HepG2 (cell line): ENCODE data around the gene HTRA2. TPM values are rescaled to one million over a fixed set of nuclear protein-coding genes. Genes with fewer than 3 reads are reported as not detected.

Experiments
- BATF2 ChIP-seq: sonication (generic); formaldehyde crosslinking; IDR thresholded peaks from 2 replicates; pipeline ENCODE4 v1.8.0; 2022; ENCODE audit warnings: mild to moderate bottlenecking, missing genetic modification reagents, moderate library complexity
- CAMTA2 ChIP-seq: sonication (generic); formaldehyde crosslinking; IDR thresholded peaks from 2 replicates; pipeline ENCODE4 v1.4.0; 2020; ENCODE audit warnings: mild to moderate bottlenecking, missing genetic modification reagents, borderline replicate concordance
- CTCF ChIP-seq: sonication (generic); formaldehyde crosslinking; IDR thresholded peaks from 2 replicates; pipeline ENCODE4 v1.5.0; 2020; ENCODE audit warnings: mild to moderate bottlenecking, missing genetic modification reagents, moderate library complexity
- ELK4 ChIP-seq: sonication (generic); formaldehyde crosslinking; IDR thresholded peaks from 2 replicates; pipeline ENCODE4 v1.9.0; 2021; ENCODE audit warnings: missing genetic modification reagents, borderline replicate concordance
- FOXA1 ChIP-seq, 2 experiments: fragments of 450-650 bp in 1 of 2; sonication (generic) in 1 of 2; formaldehyde crosslinking in 1 of 2; IDR thresholded peaks; 2 replicates each; pipeline versions ENCODE4 v1.4.0 to v1.6.1; 2016 to 2020; ENCODE audit warnings: missing genetic modification reagents in 1 of 2
- HMGXB4 ChIP-seq, 2 experiments: sonication (generic) in 1 of 2; formaldehyde crosslinking in 1 of 2; IDR thresholded peaks; 2 replicates each; pipeline versions ENCODE4 v1.4.0 to v1.6.1; 2018 to 2020; ENCODE audit warnings: missing genetic modification reagents in 2 of 2, borderline replicate concordance in 1 of 2, low read depth in 1 of 2, mild to moderate bottlenecking in 1 of 2, missing biosample characterization in 1 of 2
- MTF1 ChIP-seq: sonication (generic); formaldehyde crosslinking; IDR thresholded peaks from 2 replicates; pipeline ENCODE4 v1.5.0; 2020; ENCODE audit warnings: missing genetic modification reagents
- MTF2 ChIP-seq: sonication (generic); formaldehyde crosslinking; IDR thresholded peaks from 2 replicates; pipeline ENCODE4 v1.5.0; 2020; ENCODE audit warnings: missing genetic modification reagents, borderline replicate concordance
- NFE2 ChIP-seq: sonication (generic); formaldehyde crosslinking; IDR thresholded peaks from 2 replicates; pipeline ENCODE4 v1.4.0; 2020; ENCODE audit warnings: missing genetic modification reagents
- NFKB2 ChIP-seq: sonication (generic); formaldehyde crosslinking; IDR thresholded peaks from 2 replicates; pipeline ENCODE4 v1.4.0; 2020; ENCODE audit warnings: missing genetic modification reagents, borderline replicate concordance
- REXO4 ChIP-seq: sonication (generic); formaldehyde crosslinking; IDR thresholded peaks from 2 replicates; pipeline ENCODE4 v1.8.0; 2022; ENCODE audit warnings: missing genetic modification reagents, mild to moderate bottlenecking, borderline replicate concordance
- SMARCE1 ChIP-seq: fragments of 450-650 bp; IDR thresholded peaks from 2 replicates; pipeline ENCODE4 v1.6.1; 2017; ENCODE audit warnings: borderline replicate concordance
- U2AF1 ChIP-seq: fragments of 200-400 bp; formaldehyde crosslinking; optimal IDR thresholded peaks from 2 replicates; pipeline ENCODE3; 2017; ENCODE audit warnings: mild to moderate bottlenecking, low read depth, low read length
- ZBTB7B ChIP-seq: sonication (generic); formaldehyde crosslinking; IDR thresholded peaks from 2 replicates; pipeline ENCODE4 v1.4.0; 2020; ENCODE audit warnings: missing genetic modification reagents
- ZBTB8A ChIP-seq: sonication (generic); formaldehyde crosslinking; IDR thresholded peaks from 2 replicates; pipeline ENCODE4 v1.4.0; 2020; ENCODE audit warnings: mild to moderate bottlenecking, low read depth, missing genetic modification reagents, borderline replicate concordance
- ZFP62 ChIP-seq: sonication (generic); formaldehyde crosslinking; IDR thresholded peaks from 2 replicates; pipeline ENCODE4 v1.4.0; 2020; ENCODE audit warnings: missing genetic modification reagents
- ZNF230 ChIP-seq: sonication (generic); formaldehyde crosslinking; IDR thresholded peaks from 2 replicates; pipeline ENCODE4 v1.4.0; 2020; ENCODE audit warnings: mild to moderate bottlenecking, missing genetic modification reagents
- ZNF451 ChIP-seq: sonication (generic); formaldehyde crosslinking; IDR thresholded peaks from 2 replicates; pipeline ENCODE4 v1.5.0; 2020; ENCODE audit warnings: mild to moderate bottlenecking, missing genetic modification reagents
- ZNF513 ChIP-seq: sonication (generic); formaldehyde crosslinking; conservative IDR thresholded peaks from 2 replicates; pipeline ENCODE4 v1.5.0; 2020; ENCODE audit warnings: missing genetic modification reagents
- polyA plus RNA-seq, 8 experiments: library from polyadenylated mRNA; depleted of rRNA in 3 of 8; stranded (reverse) in 7 of 8; unstranded in 1 of 8; fragments of >200 nt; fragmentation: Illumina TruSeq in 4 of 8; extraction: Trizol in 4 of 8; gene quantifications; 2 replicates each; pipeline versions ENCODE4 v1.2.1 to v1.2.3, GENCODE V29; 2011 to 2016; ENCODE audit warnings: low read depth in 4 of 8, missing spikeins in 1 of 8, mixed read lengths in 1 of 8; ENCODE audit not compliant: insufficient read depth in 1 of 8
- total RNA-seq, 5 experiments: library from RNA; depleted of rRNA; stranded (reverse); fragments of >200 nt; fragmentation: Illumina TruSeq; extraction: Trizol; gene quantifications; 2 replicates each; pipeline ENCODE4 v1.2.3, GENCODE V29; 2016; ENCODE audit warnings: low read depth in 1 of 5

HTRA2 gene
- total and polyA plus RNA-seq, 2 of the 13 experiments (the other 11 are each of a cell fraction or from before 2014, with no cell fraction given), result 47.7 to 50.3 TPM

GRCh38 chr2:74529357-74530238 is at the start of gene HTRA2, which contains the start of gene AUP1 (continued):
- peak; percentile 33 for TF ChIP-seq CTCF (CRISPR knock-in tag)
- no peak for TF ChIP-seq ZFP62
- TF ChIP-seq ZNF513 (CRISPR knock-in tag), result peak; percentile 89; the same call in 1 of the 2 replicates
- TF ChIP-seq REXO4 (CRISPR knock-in tag), result peak; percentile 13; the same call in 1 of the 2 replicates
- no peak for TF ChIP-seq SMARCE1
- peak; percentile 44; the same call in 1 of the 2 replicates for TF ChIP-seq ZNF451 (CRISPR knock-in tag)
- TF ChIP-seq MTF2 (CRISPR knock-in tag), result no peak
- peak; percentile 88 for TF ChIP-seq CAMTA2 (CRISPR knock-in tag)
- TF ChIP-seq FOXA1 (IDR thresholded peaks at IDR 0.05), result no peak
- 0 out of 2 replicates have a peak, but pooled peaks have one; percentile 4 for TF ChIP-seq FOXA1 (CRISPR knock-in tag; IDR thresholded peaks at IDR 0.05)
- peak; percentile 55 for TF ChIP-seq ZBTB7B (CRISPR knock-in tag)
- TF ChIP-seq MTF1 (CRISPR knock-in tag), result no peak
- 0 out of 2 replicates have a peak, but pooled peaks have one; percentile 76 for TF ChIP-seq ZNF230
- peak; percentile 24; the same call in 1 of the 2 replicates for TF ChIP-seq ELK4 (CRISPR knock-in tag)
- peak; percentile 91; the same call in 1 of the 2 replicates for TF ChIP-seq NFKB2 (CRISPR knock-in tag)
- TF ChIP-seq BATF2 (CRISPR knock-in tag), result 0 out of 2 replicates have a peak, but pooled peaks have one; percentile 56
- peak; percentile 52; the same call in 1 of the 2 replicates for TF ChIP-seq ZBTB8A (CRISPR knock-in tag)
- 0 out of 2 replicates have a peak, but pooled peaks have one; percentile 9 for TF ChIP-seq NFE2 (CRISPR knock-in tag)
- peak; percentile 62 for TF ChIP-seq U2AF1
- TF ChIP-seq HMGXB4 (CRISPR knock-in tag; IDR thresholded peaks at IDR 0.05; ENCODE audit: borderline replicate concordance in 1 of 2, low read depth in 1 of 2), result peak; percentile 72 to 92
